GM21381 (cell line): ENCODE data around the gene MYCBP.

Experiments used
- ATAC-seq: cut with Tn5 transposase; IDR thresholded peaks from one replicate; pipeline ENCODE4 v1.9.1; 2021; ENCODE audit warnings: mild to moderate bottlenecking, moderate library complexity; ENCODE audit not compliant: unreplicated experiment

MYCBP gene

DNA sequence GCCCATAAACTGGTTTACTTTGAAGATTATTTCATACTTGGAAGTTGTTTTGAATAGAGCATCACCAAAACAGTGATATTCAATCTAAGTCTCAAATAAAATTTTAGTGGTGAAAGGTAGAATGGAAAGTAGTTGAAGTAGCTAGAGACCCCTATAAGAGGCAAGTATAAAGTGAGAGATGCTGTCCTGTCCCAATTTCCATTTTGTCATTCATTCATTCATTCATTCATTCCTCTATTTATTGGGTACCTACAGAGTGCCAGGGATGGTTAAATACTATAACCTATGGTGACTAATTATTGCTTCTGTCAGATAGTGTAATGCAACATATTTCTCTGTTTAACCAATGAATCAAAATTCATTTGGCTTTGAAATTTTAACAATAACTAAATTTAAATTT, 46.3 kb downstream of the MYCBP start:
- no peak for ATAC-seq

DNA sequence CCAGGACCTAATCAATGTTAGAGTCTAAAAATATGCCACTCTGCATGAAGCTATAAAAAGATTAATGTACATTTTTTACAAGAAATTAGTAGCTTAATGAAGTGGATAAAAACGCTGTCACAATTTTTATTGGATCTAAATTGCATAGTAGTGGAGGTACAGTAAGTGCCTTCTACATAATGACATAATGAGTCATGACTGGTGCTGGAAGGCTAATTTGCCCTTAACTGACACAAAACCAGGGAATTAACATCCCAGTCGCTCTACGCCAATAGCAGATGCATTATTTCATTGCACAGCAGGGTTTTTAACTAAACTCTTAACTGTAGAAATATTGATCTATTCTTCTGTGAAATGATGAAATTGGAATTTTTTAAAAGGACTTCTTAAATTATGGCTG, 46.9 kb downstream of the MYCBP start:
- ATAC-seq: no peak

DNA sequence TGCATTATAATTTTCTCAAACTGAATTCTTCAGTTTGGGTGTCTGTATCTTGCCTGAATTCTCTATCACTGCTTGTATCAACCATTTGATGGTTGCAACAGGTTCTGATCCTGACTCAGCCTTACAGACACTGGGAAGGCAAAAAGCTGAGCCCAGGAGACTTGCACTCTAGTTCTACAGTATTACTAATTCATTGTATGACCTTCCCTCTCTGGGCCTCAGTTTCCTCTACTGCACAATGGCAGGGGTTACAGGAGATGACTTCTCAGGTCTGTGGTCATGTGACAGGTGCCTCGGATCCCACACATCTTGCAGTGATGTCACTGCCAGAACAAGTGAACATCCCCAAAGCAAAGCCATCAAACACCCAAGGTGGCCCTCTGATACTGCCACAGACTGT, 52.3 kb downstream of the MYCBP start:
- ATAC-seq: no peak

DNA sequence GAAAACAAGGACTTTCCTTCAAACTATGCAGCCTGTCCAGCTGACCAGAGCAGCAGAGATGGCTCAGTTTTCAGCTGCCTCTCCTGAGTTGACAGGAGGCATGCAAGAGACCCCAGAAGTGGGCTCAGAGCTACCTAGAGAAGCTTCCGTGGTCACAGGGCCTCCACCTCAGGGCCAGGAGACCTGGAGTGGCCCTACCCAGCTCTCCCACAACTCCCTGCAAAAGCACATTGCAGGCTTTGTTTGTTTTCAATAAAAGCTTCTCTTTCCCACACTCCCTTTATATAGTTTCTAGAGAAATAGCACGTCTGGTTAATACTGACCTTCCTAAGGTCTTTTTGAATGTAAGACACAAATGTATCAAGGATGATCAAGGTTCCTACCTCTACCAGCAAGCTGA, 53.6 kb downstream of the MYCBP start:
- no peak for ATAC-seq

GRCh38 chr1:38819040-38819439, 54.1 kb downstream of the MYCBP start:
- ATAC-seq: no peak

GRCh38 chr1:38818175-38818976, 54.8 kb downstream of the MYCBP start:
- no peak for ATAC-seq

DNA sequence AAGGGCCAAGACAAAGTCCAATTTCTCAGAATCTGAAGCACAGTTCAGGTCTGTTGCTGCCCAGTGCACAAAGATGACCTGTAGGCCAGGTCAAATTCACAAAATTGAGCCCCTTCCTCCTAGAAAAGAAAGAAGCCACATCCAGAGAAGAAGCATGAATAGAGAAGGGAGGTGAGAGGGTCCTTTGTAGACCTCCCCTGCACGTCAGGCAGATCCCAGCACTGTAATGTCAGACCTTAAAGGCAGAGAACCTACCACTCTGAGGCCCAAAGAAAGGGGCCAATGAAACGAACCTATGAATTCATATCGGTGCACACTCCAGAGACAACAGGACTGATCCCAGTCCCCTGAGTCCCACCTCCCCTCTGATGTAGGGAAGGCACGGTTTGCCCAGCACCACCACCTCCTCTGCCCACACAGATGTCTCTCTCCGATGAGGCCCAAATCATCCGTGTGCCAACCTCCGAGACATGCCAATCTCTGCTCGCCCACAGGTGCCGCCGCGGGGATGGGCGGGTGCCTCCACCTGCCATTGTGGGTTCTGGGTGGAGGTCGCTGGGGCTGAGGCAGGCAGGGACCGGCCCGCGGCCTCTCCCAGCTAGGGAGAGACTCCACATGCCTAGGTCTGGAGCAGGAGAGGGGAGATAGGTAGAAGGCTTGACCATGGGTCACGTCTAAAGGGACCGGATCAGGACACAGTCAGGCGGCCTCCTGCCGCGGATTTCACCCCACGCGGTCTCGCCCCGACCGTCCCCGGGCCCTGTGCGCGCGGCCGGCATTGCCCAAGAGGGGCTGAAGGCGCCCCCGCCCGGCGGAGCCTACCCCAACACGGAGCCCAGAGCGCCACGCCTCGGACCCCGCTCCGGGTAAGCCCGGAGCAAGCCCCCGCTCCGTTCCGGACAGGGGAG, 55.6 kb downstream of the MYCBP start:
- ATAC-seq: no peak

GRCh38 chr1:38815903-38816627, 57.1 kb downstream of the MYCBP start:
- ATAC-seq: peak; percentile 83

DNA sequence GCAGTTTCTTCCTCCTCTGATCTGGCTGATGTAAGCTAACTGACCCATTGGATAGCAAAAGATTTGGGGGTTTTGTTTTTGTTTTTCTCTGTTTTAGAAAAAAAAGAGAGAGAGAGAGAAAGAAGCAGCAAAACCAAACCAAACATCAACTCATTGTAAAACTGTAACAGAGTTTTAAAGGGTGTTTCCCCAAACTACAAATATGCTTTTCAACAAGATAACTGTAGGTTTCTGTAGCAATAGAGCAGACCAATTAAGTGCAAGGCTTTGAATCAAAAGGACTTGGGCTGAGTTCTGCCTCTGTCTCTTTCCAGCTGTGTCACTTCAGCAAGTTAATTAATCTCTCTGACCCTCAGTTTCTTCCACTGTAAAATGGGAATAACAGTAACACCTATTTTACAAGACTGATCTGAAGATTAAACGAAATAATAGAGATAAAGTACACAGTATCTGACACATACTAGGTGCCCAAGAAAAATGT, 58.1 kb downstream of the MYCBP start:
- ATAC-seq: no peak

DNA sequence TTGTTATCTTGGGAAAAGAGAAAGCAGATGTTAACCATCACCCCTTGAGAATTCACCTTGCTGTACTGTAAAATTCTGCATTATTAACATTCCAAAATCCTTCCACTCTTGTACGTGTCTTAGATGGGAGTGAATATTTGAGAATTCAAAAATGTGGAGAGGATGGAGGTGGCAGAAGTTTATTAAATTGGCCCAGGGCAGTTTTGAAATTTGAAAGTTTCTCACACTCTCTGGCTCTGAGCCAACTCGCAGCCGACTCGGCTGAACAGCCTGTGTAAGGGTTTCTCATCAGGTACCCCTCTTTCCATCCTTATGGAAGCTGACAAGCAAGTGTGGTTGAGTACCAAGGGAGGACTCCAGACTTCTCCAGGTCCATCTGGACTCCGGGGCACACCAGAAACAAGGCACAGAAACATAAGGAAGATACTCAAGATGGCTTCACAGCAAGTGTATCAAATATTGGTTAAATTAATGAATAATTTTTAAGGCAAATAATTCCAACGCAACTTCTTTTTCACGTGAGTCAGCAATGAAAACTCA, 58.6 kb downstream of the MYCBP start:
- ATAC-seq: no peak

- ATAC-seq: no peak
These were observed 60.2 kb downstream of the MYCBP start for GRCh38 chr1:38812981-38813380.
